GM19324 (cell line): ENCODE results near the gene NAB1.

Experiments used
- ATAC-seq: cut with Tn5 transposase; IDR thresholded peaks from one replicate; pipeline ENCODE4 v1.9.1; 2021; ENCODE audit warnings: mild to moderate bottlenecking, moderate library complexity; ENCODE audit not compliant: unreplicated experiment, low FRiP score

NAB1 gene

GRCh38 chr2:190636361-190636760 lies 12.5 kb upstream of the NAB1 start:
- no peak for ATAC-seq

GRCh38 chr2:190637281-190637734 lies 11.6 kb upstream of the NAB1 start:
- no peak for ATAC-seq

- no peak for ATAC-seq
Measured at GRCh38 chr2:190637903-190638618, 10.8 kb upstream of the NAB1 start.

- no peak for ATAC-seq
Measured at GRCh38 chr2:190640117-190640516, 8.8 kb upstream of the NAB1 start.

GRCh38 chr2:190641469-190641868 lies 7.4 kb upstream of the NAB1 start:
- no peak for ATAC-seq

GRCh38 chr2:190646780-190647522 lies 1.9 kb upstream of the NAB1 start:
- no peak for ATAC-seq

GRCh38 chr2:190648289-190649034 lies 421 bp upstream of the NAB1 start:
- ATAC-seq = peak; percentile 86

- ATAC-seq = no peak
Measured at GRCh38 chr2:190649798-190650390, 1.0 kb downstream of the NAB1 start.

GRCh38 chr2:190651413-190651812 lies 2.5 kb downstream of the NAB1 start:
- ATAC-seq = no peak

- no peak for ATAC-seq
Measured at GRCh38 chr2:190653231-190653630, 4.3 kb downstream of the NAB1 start.

- ATAC-seq = no peak
Measured at GRCh38 chr2:190653931-190654330, 5.0 kb downstream of the NAB1 start.

- ATAC-seq = no peak
Measured at GRCh38 chr2:190655113-190655512, 6.2 kb downstream of the NAB1 start.

GRCh38 chr2:190655570-190655969 lies 6.7 kb downstream of the NAB1 start:
- no peak for ATAC-seq

GRCh38 chr2:190656301-190656700 lies 7.4 kb downstream of the NAB1 start:
- ATAC-seq = no peak

- ATAC-seq = no peak
Measured at GRCh38 chr2:190657474-190658255, 8.8 kb downstream of the NAB1 start.

- ATAC-seq = no peak
Measured at GRCh38 chr2:190659553-190659952, 10.7 kb downstream of the NAB1 start.

- ATAC-seq = no peak
Measured at GRCh38 chr2:190662754-190663153, 13.9 kb downstream of the NAB1 start.

GRCh38 chr2:190663348-190663747 lies 14.5 kb downstream of the NAB1 start:
- no peak for ATAC-seq

- ATAC-seq = no peak
Measured at GRCh38 chr2:190663839-190664238, 15.0 kb downstream of the NAB1 start.

- no peak for ATAC-seq
Measured at GRCh38 chr2:190664240-190664639, 15.4 kb downstream of the NAB1 start.
